NCI-H69 (cell line): Measurements from ENCODE around the gene RBM34.
"Not testable (repeated sequence)": the region's sequence is repeated elsewhere in the genome, so short reads cannot be mapped to it uniquely, and the experiment has no call there.

Source experiments
- DNase-seq: peaks from one replicate; lab custom pipeline; 2025; lab: John Stamatoyannopoulos, UW

Gene RBM34

DNA sequence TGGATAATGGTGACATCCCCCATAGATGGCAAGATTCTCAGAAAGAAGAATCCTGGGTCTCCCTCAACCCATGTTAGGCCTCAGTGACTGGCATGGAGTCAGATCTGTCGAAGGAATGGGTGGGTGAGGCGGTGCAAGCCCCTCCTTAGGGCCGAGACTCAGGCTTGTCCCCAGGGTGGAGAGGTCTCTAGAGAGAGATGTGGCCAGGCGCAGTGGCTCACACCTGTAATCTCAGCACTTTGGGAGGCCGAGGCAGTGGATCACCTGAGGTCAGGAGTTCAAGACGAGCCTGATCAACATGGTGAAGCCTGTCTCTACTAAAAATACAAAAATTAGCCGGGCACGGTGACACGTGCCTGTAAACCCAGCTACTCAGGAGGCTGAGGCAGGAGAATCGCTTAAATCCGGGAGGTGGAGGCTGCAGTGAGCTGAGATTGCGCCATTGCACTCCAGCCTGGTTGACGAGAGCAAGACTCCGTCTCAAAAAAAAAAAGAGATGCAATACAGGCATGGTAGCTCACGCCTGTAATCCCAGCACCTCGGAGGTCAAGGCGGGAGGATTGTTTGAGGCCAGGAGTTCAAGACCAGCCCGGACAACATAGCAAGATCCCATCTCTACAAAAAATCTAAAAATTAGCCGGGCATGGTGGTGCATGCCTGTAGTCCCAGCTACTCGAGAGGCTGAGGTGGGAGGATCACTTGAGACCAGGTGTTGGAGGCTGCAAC is 69.6 kb downstream of the RBM34 start:
- not testable (repeated sequence) for DNase-seq

DNA sequence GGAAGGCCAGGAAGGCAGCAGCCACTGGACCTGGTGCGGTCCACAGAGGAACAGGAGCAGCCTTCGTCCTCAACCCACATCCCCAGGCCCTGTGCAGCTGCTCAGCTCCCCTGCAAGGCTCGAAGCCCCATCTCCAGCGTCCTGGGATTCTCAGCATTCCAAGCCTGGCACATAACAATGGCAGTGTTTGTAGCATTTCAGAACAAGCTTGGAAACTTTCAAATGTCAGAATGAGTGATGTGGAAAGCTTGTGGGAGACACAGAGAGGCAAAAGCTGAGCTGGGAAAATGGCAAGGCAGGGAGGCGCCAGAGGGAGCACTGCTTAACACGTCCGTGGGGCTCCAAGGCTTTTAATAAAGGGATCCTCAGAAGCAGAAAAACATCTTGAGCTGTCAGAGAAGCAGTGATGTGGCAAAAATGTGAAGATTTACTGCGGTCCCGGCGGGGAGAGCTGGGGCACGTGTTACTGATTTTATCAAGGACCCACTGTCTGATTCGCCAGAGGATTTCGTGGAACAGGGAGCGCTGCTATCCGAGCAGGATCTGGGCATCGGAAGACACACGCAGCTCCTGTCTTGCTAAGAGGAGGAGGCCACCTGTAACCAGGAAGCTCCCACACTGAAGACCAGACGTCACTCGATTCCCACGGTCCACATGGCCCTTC is 70.5 kb downstream of the RBM34 start:
- DNase-seq, result no peak

DNA sequence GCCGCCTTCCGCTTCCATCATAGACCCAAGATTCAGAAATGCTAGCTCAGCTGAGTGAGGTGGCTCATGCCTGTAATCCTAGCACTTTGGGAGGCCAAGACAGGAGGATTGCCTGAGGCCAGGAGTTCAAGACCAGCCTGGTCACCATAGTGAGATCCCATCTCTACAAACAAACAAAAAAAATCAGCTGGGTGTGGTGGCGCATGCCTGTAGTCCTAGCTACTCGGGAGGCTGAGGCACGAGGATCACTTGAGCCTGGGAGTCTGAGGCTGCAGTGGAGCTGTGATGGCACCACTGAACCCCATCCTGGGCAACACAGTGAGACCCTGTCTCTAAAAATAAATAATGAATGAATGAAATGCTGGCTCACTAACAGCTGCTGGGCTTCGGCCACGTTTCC is 72.1 kb downstream of the RBM34 start:
- no peak for DNase-seq

DNA sequence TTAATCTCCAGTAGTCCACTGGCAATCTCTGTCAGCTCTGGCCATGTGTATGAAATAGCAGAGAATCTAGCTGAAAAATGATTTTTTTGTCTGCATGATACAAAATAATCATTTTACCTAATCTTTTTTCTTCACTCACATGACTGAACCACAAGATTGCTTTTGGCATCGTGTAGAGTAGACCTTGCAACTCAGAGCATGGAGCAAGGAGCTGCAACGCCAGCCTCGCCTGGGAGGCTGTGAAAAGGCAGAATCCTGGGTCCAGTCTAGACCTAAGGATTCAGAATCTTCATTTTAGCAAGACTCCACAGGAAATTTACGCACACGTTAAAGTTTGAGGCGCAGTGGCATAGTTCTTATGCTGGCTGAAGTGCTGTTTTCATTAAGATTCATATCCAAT is 72.6 kb downstream of the RBM34 start:
- no peak for DNase-seq

DNA sequence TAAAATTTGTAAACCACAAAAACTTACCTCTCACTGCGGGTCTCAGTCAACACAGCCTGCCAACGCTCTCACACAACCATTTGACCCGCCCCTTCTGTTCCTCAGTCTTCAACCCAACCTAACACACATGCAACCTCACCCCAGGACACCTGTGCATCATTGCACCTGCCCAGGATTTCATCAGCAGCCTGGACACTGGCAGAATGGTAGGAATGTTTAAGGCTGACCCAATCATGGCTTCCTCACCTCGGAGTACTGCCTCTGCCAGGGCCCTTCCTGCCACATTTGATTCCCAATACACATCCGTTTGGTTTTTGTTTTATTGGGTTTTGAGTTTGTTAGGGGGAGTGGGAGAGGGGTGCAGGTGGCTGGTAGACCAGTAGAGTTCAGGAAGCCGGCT is 73.1 kb downstream of the RBM34 start:
- DNase-seq, result no peak

DNA sequence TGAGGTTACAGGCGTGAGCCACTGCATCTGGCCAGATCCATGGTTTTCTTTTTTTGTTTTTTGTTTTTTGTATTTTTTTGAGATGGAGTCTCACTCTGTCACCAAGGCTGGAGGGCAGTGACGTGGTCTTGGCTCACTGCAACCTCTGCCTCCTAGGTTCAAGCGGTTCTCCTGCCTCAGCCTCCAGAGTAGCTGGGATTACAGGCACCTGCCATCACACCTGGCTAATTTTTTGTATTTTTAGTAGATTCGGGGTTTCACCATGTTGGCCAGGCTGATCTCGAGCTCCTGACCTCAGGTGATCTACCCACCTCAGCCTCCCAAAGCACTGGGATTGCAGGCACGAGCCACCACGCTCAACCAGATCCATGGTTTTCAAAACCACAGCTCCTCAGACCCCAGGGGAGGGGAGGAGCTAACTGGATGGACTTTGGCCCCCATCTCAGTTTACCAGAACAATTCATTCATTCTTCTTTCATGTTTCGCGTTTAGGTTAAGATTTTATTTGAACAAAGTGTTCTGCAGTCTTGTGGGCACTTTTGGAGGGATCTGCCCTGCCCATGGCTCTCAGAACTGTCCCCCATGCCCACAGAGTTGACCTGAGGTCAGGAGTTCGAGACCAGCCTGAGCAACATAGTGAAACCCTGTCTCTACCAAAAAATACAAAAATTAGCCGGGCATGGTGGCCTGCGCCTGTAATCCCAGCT is 75.5 kb downstream of the RBM34 start:
- not testable (repeated sequence) for DNase-seq
